DMS153 (cell line): ENCODE measurements around the gene PHF21B.
"Not testable (repeated sequence)": the region's sequence is repeated elsewhere in the genome, so short reads cannot be mapped to it uniquely, and the experiment has no call there.

Source experiments
- DNase-seq: peaks from one replicate; lab custom pipeline; 2025; lab: John Stamatoyannopoulos, UW

The PHF21B gene

GRCh38 chr22:44871782-44872181 lies 138.0 kb downstream of the PHF21B start:
- no peak for DNase-seq

- peak; percentile 32 for DNase-seq
These were observed 139.8 kb downstream of the PHF21B start for GRCh38 chr22:44870021-44870420.

GRCh38 chr22:44869196-44869595 lies 140.6 kb downstream of the PHF21B start:
- DNase-seq, result no peak

- no peak for DNase-seq
These were observed 144.4 kb downstream of the PHF21B start for GRCh38 chr22:44865193-44866057.

- DNase-seq, result no peak
These were observed 146.6 kb downstream of the PHF21B start for GRCh38 chr22:44862981-44863860.

GRCh38 chr22:44862281-44862680 lies 147.5 kb downstream of the PHF21B start:
- DNase-seq, result no peak

GRCh38 chr22:44861245-44861644 lies 148.6 kb downstream of the PHF21B start:
- no peak for DNase-seq

- DNase-seq, result no peak
These were observed 149.5 kb downstream of the PHF21B start for GRCh38 chr22:44860311-44860710.

- no peak for DNase-seq
These were observed 150.2 kb downstream of the PHF21B start for GRCh38 chr22:44859641-44860040.

GRCh38 chr22:44858819-44859218 lies 151.0 kb downstream of the PHF21B start:
- not testable (repeated sequence) for DNase-seq

GRCh38 chr22:44855855-44856254 lies 153.9 kb downstream of the PHF21B start:
- no peak for DNase-seq

GRCh38 chr22:44854641-44855040 lies 155.2 kb downstream of the PHF21B start:
- not testable (repeated sequence) for DNase-seq

GRCh38 chr22:44850946-44851345 lies 158.9 kb downstream of the PHF21B start:
- DNase-seq, result no peak

- no peak for DNase-seq
These were observed 160.9 kb downstream of the PHF21B start for GRCh38 chr22:44848791-44849420.

GRCh38 chr22:44848296-44848741 lies 161.5 kb downstream of the PHF21B start:
- no peak for DNase-seq

GRCh38 chr22:44847892-44848291 lies 161.9 kb downstream of the PHF21B start:
- DNase-seq, result no peak

- no peak for DNase-seq
These were observed 162.4 kb downstream of the PHF21B start for GRCh38 chr22:44847380-44847779.

GRCh38 chr22:44846726-44847275 lies 163.0 kb downstream of the PHF21B start:
- DNase-seq, result no peak

- no peak for DNase-seq
These were observed 163.7 kb downstream of the PHF21B start for GRCh38 chr22:44845796-44846720.

- DNase-seq, result no peak
These were observed 164.6 kb downstream of the PHF21B start for GRCh38 chr22:44845191-44845590.

- DNase-seq, result no peak
These were observed 167.4 kb downstream of the PHF21B start for GRCh38 chr22:44842417-44842816.
